Measurements from ENCODE around the gene CTNS.

- TF ChIP-seq CTCF (IDR thresholded peaks at IDR 0.05; ENCODE audit: poor library complexity) = no peak
- no peak for TF ChIP-seq EZH2 (IDR thresholded peaks at IDR 0.05; ENCODE audit: borderline replicate concordance)
Observed at GRCh38 chr17:3685174-3685573, 48.6 kb downstream of the CTNS start.
